HG03432 (cell line): ENCODE measurements around the gene THAP4.
"Not testable (repeated sequence)": the region's sequence is repeated elsewhere in the genome, so short reads cannot be mapped to it uniquely, and the experiment has no call there.

Source experiments
- ATAC-seq: cut with Tn5 transposase; IDR thresholded peaks from one replicate; pipeline ENCODE4 v1.9.1; 2021; ENCODE audit warnings: mild to moderate bottlenecking, moderate library complexity; ENCODE audit not compliant: unreplicated experiment

Gene THAP4

GRCh38 chr2:241590496-241591455, 46.2 kb downstream of the THAP4 start:
- ATAC-seq: not testable (repeated sequence)

GRCh38 chr2:241589863-241590262, 47.1 kb downstream of the THAP4 start:
- not testable (repeated sequence) for ATAC-seq

GRCh38 chr2:241586564-241587264, 50.2 kb downstream of the THAP4 start:
- no peak for ATAC-seq

GRCh38 chr2:241584436-241584835, 52.5 kb downstream of the THAP4 start:
- ATAC-seq: no peak

GRCh38 chr2:241582806-241583205, 54.2 kb downstream of the THAP4 start:
- no peak for ATAC-seq

GRCh38 chr2:241582328-241582727, 54.6 kb downstream of the THAP4 start:
- no peak for ATAC-seq

- ATAC-seq: no peak
Measured at GRCh38 chr2:241579281-241579680, 57.7 kb downstream of the THAP4 start.

- ATAC-seq: no peak
Measured at GRCh38 chr2:241577413-241578122, 59.4 kb downstream of the THAP4 start.

- ATAC-seq: no peak
Measured at GRCh38 chr2:241576293-241576654, 60.7 kb downstream of the THAP4 start.

- ATAC-seq: no peak
Measured at GRCh38 chr2:241575624-241576292, 61.2 kb downstream of the THAP4 start.

- no peak for ATAC-seq
Measured at GRCh38 chr2:241574911-241575623, 61.9 kb downstream of the THAP4 start.

GRCh38 chr2:241573741-241574140, 63.2 kb downstream of the THAP4 start:
- ATAC-seq: no peak

GRCh38 chr2:241572915-241573651, 63.9 kb downstream of the THAP4 start:
- not testable (repeated sequence) for ATAC-seq

- no peak for ATAC-seq
Measured at GRCh38 chr2:241571821-241572620, 64.9 kb downstream of the THAP4 start.

- ATAC-seq: no peak
Measured at GRCh38 chr2:241570961-241571581, 65.9 kb downstream of the THAP4 start.

GRCh38 chr2:241569831-241570281, 67.1 kb downstream of the THAP4 start:
- ATAC-seq: no peak

GRCh38 chr2:241568726-241569125, 68.2 kb downstream of the THAP4 start:
- ATAC-seq: no peak

- no peak for ATAC-seq
Measured at GRCh38 chr2:241567776-241568175, 69.2 kb downstream of the THAP4 start.
